ACHN (cell line): Measurements from ENCODE around the gene B3GALT5.

Source experiments
- DNase-seq: peaks from one replicate; pipeline ENCODE4 v3.0.0-alpha.2; 2015
- in situ Hi-C: cut with HindIII; loops from 2 replicates; pipeline ENCODE4 v1.10.0; 2017; ENCODE audit warnings: low sequenced_read_pairs, low pct_ligation_motif_present, low pct_unique_long_range_greater_than_20kb

B3GALT5 gene

DNA sequence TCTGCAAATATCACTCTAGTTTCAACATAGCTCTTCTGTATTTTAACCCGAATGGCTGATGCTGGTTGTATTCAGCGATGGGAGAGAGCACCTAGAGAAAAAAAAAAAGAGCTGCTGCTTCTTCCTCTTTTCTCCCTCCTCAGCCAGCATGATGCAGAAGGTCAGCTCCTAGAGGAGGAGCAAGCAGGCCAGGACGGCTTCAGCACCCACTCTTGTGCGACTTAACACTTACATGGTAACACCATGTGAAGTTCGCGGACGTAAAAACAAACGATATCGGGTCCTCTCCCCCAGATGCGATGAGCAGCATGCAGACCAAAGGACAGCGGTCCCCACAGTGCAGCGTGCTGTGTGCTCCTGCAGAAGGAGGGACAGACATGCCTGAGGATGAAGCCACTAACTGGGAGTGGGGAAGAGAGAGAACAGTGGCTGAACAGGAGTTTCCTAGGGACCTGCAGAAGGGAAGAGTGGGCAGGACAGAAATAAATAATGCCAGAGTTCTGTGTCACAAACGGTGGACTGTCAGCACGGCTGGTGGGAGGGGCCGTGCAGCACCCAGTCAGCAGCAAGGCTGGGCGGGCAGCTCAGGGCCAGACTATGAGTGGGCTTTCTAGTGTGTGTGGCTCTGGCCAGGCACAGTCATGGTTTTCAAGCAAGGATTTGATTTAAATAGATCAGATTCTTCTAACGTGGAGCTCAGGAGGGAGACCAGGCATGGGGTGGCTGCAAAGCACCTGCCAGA is 11.4 kb upstream of the B3GALT5 start:
- in situ Hi-C loops = no loop called here
- DNase-seq = no peak

- in situ Hi-C loops = no loop called here
These were observed 10.6 kb upstream of the B3GALT5 start for GRCh38 chr21:39602076-39602689.

DNA sequence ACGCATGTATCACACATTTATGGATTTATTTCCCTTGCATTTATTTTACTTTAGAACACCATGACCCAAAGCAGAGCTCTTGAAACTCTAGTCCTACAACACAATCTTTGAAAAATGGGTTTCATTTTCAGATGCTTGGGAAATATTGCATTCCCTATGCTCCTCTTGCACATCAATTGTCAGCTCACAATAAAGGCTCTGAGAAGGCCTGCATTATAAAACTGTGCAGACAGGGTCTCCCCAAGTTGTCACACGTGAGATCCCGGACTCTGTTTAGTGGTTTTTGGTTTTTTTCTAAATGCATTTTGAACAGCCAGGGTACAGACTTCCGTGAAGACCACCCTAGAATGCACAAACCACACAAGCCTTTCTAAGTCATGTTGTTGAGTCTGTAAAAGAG is 9.9 kb upstream of the B3GALT5 start:
- DNase-seq = no peak
- in situ Hi-C loops = no loop called here

More at GRCh38 chr21:39602076-39602689, 10.6 kb upstream of the B3GALT5 start:
- DNase-seq = no peak

DNA sequence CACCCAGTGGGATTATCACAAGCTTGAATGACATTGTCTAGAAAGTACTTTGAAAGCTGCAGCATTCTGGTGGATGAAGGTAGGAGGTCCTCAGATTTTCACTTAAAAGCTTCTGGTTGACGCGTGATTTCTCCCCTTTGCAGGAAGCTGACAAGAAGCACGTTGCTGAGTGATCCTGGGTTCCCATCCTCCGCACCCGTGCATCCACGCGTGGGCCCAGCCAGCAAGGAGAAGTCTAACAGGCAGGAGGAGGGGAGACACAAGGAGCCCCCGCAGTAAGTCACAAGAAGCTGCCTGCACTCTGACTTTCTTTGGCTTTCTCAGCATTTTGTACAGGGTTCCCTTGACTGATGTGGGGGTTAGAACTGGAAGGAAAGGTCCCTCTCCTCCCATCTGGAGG is 7.8 kb upstream of the B3GALT5 start:
- DNase-seq = no peak
- in situ Hi-C loops = no loop called here

- DNase-seq = peak; percentile 35
- in situ Hi-C loops = no loop called here
These were observed 2.0 kb upstream of the B3GALT5 start for GRCh38 chr21:39610703-39611102.

DNA sequence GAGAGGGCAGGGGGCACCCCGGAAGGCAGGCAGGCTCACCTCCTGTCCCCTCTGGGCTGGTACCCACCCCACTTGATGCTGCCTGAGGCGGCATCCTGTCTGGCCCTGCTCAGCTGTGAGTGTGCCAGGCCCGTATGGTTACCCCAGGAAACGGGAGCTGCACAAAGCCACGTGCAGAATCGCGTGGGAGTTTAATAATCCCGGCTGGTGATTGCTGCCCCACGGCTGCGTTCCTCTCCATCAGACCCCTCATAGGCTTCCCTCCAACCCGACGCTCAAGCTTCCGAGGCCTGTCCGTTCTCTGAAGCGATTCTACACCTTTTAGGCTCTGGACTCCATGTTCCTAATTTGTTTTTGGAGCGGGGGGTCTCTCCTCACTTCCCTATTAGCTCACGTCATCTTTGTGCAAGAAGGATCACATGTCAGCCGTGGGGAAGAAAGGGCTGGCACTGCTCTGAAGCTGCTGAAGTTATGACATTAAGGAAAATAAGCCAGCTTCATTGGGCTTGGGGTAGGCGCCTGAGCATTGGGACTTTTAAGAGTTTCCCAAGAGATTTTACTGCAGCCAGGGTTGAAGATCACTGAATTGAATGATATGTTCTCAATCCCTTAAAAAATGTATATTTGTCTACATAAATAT is 1.1 kb upstream of the B3GALT5 start:
- DNase-seq = no peak
- in situ Hi-C loops = no loop called here

DNA sequence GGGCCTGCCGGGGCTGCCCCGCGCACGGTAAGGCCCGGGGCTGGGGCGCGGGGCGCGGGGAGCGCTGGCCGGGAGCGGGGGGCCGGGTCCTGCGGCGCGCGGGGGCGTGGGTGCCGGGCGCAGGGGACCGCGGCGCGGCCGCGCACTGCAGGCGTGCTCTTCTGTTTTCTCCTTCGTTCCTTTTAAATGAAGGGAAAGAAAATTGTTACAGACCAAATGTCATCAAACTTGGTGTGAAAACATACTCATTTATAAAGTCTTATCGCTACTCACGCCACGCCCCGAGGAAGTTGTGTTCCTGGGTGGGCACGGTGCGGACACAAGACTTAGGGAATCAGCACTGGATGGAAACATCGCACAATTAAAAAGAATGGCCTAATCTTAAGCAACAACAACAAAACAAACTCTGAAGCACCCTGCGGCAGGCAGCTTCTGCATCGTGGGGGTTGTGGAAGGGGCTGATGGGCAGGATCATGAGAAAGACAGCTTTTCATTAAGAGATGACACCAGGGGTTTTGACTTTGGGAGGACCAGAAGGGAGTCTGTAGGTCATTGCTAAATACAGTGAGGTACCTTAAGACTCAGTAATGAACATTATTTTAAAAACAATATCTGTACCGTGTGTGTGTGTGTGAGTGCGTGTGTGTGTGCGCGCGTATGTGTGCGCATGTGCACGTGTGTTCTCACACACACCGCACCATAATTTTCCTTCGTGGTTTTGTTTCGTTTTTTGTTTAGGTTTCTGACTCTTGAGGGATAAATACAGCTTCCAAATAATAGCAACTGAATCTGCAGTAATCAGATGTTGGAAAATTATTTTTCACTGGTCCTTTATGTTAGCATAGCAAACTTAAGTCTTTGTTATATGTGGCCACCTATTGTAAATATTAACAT is 548 bp downstream of the B3GALT5 start:
- in situ Hi-C loops = no loop called here
- no peak for DNase-seq

DNA sequence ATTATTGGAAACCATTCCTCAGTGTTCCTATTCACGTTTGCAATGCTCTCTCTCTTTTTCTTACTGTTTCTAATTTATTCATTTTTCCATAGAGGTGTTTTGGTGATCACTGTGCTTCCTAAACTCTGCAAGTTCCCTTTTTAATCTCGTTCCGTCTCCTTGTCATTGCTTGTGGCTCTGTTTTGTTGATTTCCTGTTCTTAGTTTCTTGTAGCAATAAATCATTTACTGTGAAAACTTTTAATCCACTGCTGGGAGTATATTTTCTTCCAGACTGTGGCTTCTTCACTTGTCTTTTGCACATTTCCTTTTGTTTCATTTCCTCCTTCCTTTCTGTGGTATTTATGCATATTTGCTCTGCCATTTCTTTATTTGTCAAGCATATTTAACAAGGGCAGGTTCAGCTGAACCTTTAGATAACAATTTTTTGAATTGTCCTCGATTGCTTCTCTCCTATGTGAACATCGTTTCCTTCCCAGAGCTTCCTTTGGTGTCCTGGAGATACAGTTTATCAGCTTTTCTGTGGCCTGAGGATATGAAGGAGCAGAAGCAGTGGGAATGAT is 3.6 kb downstream of the B3GALT5 start:
- in situ Hi-C loops = no loop called here
- no peak for DNase-seq

DNA sequence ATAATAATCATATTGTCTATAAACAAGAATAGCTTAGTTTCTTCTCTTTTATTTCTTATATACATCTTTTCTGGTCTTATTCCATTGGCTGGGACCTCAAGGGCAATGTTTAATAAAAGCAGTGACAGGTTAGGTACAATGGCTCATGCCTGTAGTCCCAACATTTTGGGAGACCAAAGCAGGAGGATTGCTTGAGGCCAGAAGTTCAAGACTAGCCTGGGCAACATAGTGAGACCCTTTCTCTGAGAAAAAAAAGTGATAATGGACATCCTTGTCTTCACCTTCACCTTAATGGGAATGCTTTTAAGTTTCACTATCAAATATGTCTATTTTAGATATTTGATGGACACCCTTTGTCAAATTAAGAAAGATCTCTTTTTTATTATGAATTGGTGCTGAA is 8.1 kb downstream of the B3GALT5 start:
- DNase-seq = no peak
- in situ Hi-C loops = no loop called here

DNA sequence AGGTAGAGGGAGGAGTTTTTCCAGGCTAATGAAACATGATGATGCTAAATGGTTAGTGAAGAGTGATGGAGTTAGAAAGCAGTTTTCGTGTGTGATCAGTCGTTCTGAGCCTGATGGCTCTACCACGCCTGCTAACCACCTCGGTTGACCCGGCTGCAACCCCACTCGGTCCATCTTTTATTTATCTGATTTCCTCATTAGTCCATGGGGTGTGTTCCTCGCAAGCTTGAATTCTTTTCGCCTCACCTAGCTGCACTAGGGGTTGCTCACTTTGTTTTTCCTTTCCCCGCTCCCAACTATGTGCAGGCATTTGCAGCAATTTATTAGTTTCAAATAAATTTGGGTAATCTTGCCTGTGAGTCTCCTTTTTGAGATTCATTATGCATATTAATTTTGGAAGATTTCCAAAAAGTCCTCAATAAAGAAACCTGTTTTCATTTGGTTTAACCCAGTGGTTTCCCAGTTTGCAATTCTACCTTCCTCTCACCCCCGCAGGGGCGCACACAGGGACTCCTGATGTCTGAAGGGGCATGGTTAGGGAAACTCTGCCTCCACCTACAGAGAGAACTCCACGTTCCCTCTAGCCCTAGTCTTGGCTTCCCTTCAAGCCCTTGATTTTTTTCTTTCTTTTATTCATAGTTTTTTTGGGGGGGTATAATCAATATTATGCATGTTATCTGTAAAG is 12.6 kb downstream of the B3GALT5 start:
- in situ Hi-C loops = no loop called here
- no peak for DNase-seq

DNA sequence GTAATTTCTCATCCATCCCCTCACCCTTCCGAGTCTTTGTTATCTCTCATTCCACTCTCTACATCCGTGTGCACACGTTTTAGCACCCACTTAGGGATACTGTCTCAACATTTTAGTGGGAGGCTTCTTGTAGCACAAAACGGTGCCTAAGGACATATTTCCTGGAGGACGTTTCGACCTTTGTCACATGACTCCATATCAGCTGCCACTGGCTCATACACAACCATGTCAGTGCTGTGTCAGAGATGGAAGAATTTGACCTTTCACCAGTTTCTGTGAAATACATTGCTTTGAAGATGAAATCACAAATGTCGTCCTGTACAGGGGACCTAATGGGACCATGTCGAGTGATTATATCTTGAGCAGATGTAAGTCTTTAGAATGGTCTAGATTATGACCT is 15.6 kb downstream of the B3GALT5 start:
- in situ Hi-C loops = no loop called here
- no peak for DNase-seq

GRCh38 chr21:39630191-39630591 is 17.5 kb downstream of the B3GALT5 start:
- DNase-seq = peak; percentile 88
- in situ Hi-C loops = no loop called here

DNA sequence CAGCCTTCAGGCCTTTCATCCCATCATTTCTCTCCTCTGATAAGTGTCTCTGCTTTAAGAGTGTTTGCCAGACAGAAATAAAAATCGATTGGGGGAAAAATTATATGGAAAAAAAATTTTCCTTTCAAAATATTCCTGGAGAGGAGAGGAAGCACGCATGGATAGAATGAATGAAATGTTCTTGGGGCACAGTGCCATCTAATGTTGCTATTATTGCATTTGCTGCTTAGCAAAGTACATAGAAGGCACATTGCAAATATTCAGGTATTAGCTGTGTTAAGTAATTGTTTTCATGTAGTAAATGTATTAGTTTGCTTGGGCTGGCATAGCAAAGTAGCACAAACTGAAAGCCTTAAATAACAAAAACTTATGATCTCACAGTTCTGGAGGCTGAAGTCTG is 18.1 kb downstream of the B3GALT5 start:
- in situ Hi-C loops = no loop called here
- DNase-seq = peak; percentile 66

GRCh38 chr21:39631842-39632562 is 19.3 kb downstream of the B3GALT5 start:
- in situ Hi-C loops = no loop called here
- no peak for DNase-seq

DNA sequence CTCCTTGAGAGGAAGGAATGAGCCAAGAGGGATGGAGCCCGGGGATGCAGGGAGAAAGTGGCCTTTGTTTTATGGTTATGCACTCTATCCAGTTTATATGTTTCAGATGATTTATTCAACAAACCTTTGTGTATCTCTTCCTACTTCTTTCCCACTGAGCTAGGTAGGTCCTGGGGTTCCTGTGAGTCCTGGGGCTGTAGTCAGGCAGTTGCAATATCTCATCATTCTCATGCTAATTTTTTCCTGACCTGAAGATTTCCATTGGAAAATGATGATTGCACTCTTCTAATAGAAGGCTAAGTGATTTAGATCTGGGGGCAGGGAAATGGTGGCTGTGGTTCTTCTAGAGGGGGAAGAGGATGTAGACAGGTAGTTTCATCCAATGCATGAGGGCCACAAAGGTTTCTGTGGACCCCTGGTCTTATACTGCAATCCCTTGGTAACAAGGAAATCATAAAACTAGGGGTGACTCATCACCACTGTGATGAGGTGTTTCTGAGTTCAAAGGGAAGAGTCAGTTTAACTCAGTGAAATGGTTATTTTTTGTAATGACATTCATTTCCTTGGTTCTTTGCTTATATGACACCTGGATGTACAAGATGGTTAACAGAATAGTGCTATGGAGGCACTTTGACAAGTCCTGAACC is 20.2 kb downstream of the B3GALT5 start:
- in situ Hi-C loops = no loop called here
- DNase-seq = peak; percentile 76

DNA sequence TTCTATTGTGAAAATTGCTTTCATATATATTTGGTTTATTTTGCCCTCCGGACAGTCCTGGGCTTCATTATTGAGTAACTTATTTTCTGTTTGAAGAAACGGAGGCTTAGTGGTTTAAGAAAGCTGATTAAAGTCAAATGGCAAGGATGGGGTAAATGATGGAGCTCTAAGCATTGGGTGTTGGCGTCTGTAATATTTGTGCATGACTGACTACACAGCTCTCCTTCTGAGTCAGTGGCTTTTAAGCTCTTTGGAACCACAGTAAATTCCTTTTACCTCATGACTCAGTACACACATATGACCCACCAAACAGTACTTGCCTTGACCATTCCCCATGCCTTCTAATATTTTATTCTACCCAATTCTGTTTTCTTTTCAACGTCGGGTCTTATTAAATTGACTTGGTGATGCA is 21.0 kb downstream of the B3GALT5 start:
- DNase-seq = peak; percentile 93
- in situ Hi-C loops = no loop called here

GRCh38 chr21:39634507-39634906 is 21.8 kb downstream of the B3GALT5 start:
- no peak for DNase-seq
- in situ Hi-C loops = no loop called here
